ENCODE results near the gene ITGB8. TPM values are rescaled to one million over a fixed set of nuclear protein-coding genes. Genes with fewer than 3 reads are reported as not detected.
A peak's percentile ranks its signal among the peaks of the same experiment; 100 is the strongest.

ITGB8 gene
- total and polyA plus RNA-seq, 9 of the 15 experiments (the other 6 are each of a cell fraction or from before 2014, with no cell fraction given) = under 0.01 to 0.03 (median 0.02) TPM; not detected in 6

- Histone ChIP-seq H3K4me1 (replicated peaks in 1 of 2; ENCODE audit: control insufficient read depth in 2 of 2, insufficient read depth in 2 of 2, low read length in 2 of 2) (no peaks in the 10 kb centered on the region), H3K79me2 (ENCODE audit: control insufficient read depth, insufficient read depth, low read length) (no peaks in the 10 kb centered on the region), H3K4me2 (ENCODE audit: insufficient read depth, low read length) (no peak overlapping the region), H2AFZ (ENCODE audit: low read depth, low read length) (no peak overlapping the region), H3K27me3 (ENCODE audit: control insufficient read depth in 2 of 2, insufficient read depth in 2 of 2, low read length in 2 of 2) (no peaks in the 10 kb centered on the region), H3K9me3 (replicated peaks; ENCODE audit: control insufficient read depth, insufficient read depth, low read depth, low read length) (no peaks in the 10 kb centered on the region), H3K36me3 (ENCODE audit: control insufficient read depth, insufficient read depth, low read length) (no peaks in the 10 kb centered on the region), H3K4me3 (no peak overlapping the region), H3K9me1 (ENCODE audit: control insufficient read depth, insufficient read depth, low read length) (no peaks in the 10 kb centered on the region), H3K9ac (ENCODE audit: insufficient read depth in 1 of 2, low read depth in 2 of 2, low read length in 2 of 2) (no peak overlapping the region), H4K20me1 (replicated peaks; ENCODE audit: control insufficient read depth, insufficient read depth, low read length) (no peaks in the 10 kb centered on the region), H3K27ac (ENCODE audit: extremely low read depth, low read depth, low read length) (no peak overlapping the region)
- ChIA-PET CTCF (ENCODE audit: low intra/inter-chr PET ratio) (no interaction called here), POLR2A (interaction anchor here (1.0 kb wide), 1 partner anchor 87 kb away, joined by 3 read pairs; no protein-coding TSS in a partner anchor)
- DNase-seq (ENCODE audit: extremely low read depth in 1 of 4, low spot score in 3 of 4) (no peak), ATAC-seq (no peak), FAIRE-seq (peak; percentile 40)
- 3% methylated on average over 6 of the region's 6 CpGs for WGBS (ENCODE audit: insufficient coverage, low coverage, missing lambda C conversion rate)
- TF ChIP-seq, protein P1, sequence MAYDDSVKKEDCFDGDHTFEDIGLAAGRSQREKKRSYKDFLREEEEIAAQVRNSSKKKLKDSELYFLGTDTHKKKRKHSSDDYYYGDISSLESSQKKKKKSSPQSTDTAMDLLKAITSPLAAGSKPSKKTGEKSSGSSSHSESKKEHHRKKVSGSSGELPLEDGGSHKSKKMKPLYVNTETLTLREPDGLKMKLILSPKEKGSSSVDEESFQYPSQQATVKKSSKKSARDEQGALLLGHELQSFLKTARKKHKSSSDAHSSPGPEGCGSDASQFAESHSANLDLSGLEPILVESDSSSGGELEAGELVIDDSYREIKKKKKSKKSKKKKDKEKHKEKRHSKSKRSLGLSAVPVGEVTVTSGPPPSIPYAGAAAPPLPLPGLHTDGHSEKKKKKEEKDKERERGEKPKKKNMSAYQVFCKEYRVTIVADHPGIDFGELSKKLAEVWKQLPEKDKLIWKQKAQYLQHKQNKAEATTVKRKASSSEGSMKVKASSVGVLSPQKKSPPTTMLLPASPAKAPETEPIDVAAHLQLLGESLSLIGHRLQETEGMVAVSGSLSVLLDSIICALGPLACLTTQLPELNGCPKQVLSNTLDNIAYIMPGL (CRISPR knock-in tag; IDR thresholded peaks at IDR 0.05) = no peak
- TF ChIP-seq ZNF668 (CRISPR knock-in tag; IDR thresholded peaks at IDR 0.05) (no peak), SMAD2 (IDR thresholded peaks at IDR 0.05; ENCODE audit: low read depth, low read length) (no peak), CSDE1 (IDR thresholded peaks at IDR 0.05) (no peak), CC2D1A (IDR thresholded peaks at IDR 0.05) (no peak), HMG20A (CRISPR knock-in tag; conservative IDR thresholded peaks at IDR 0.05) (no peak), E2F1 (CRISPR knock-in tag; IDR thresholded peaks at IDR 0.05) (no peak), NUFIP1 (IDR thresholded peaks at IDR 0.05; ENCODE audit: partially characterized antibody) (no peak), ZNF134 (CRISPR knock-in tag; conservative IDR thresholded peaks at IDR 0.05) (no peak), E2F8 (IDR thresholded peaks at IDR 0.05; ENCODE audit: low read depth, partially characterized antibody) (no peak)
- BruUV-seq (replicated peaks) = no TSS peak
- in situ Hi-C loops (cut with MboI) = no loop called here
- intact Hi-C loops (cut with micrococcal nuclease) = no loop called here
Observed at GRCh38 chr7:20404320-20404719, 73.6 kb downstream of the ITGB8 start.
